ENCODE measurements around the gene ZSWIM5. TPM values are rescaled to one million over a fixed set of nuclear protein-coding genes. Genes with fewer than 3 reads are reported as not detected.

Gene ZSWIM5
- total and polyA plus RNA-seq, 2 donors (not counting 1 experiment from before 2014, with no cell fraction given) = 0.36 to 1.7 TPM

- Histone ChIP-seq H3K4me3 (ENCODE audit: control extremely low read depth in 1 of 5, extremely low read depth in 1 of 5, insufficient read depth in 1 of 5, low read depth in 2 of 5, low read length in 4 of 5) (peak within 1 kb of the TSS; percentile 59 to 89 (median 78)), H3K79me2 (ENCODE audit: control insufficient read depth, insufficient read depth, low read length) (peaks cover 41% of the 10 kb centered on the region), H3K9ac (ENCODE audit: low read length) (peak within 1 kb of the TSS; percentile 85), H3K27me3 (replicated peaks in 1 of 4; ENCODE audit: control extremely low read depth in 1 of 4, control insufficient read depth in 3 of 4, insufficient read depth in 4 of 4, low read length in 3 of 4) (no peaks in the 10 kb centered on the region), H2AFZ (ENCODE audit: insufficient read depth, low read depth, low read length, poor library complexity, severe bottlenecking) (peak within 1 kb of the TSS; percentile 86), H3K36me3 (replicated peaks in 1 of 2; ENCODE audit: control extremely low read depth in 1 of 2, control insufficient read depth in 1 of 2, extremely low read depth in 1 of 2, insufficient read depth in 2 of 2, low read length in 1 of 2) (peaks cover 2 to 51% of the 10 kb centered on the region in 2 experiments), H4K20me1 (ENCODE audit: control insufficient read depth, insufficient read depth, low read length, poor library complexity, severe bottlenecking) (peaks cover 14% of the 10 kb centered on the region), H3K4me2 (replicated peaks; ENCODE audit: low read depth, low read length, poor library complexity, severe bottlenecking) (peak within 1 kb of the TSS; percentile 99), H3K4me1 (ENCODE audit: control insufficient read depth in 2 of 2, insufficient read depth in 2 of 2, low read length in 2 of 2) (peaks cover 31 to 42% of the 10 kb centered on the region in 2 donors), H3K27ac (ENCODE audit: low read length in 2 of 2) (peak within 1 kb of the TSS; percentile 66 to 79), H3K9me3 (ENCODE audit: control extremely low read depth in 1 of 3, control insufficient read depth in 2 of 3, insufficient read depth in 1 of 3, low read length in 2 of 3) (no peaks in the 10 kb centered on the region)
- no peaks in the 10 kb centered on the region for H3K27me3 Mint-ChIP-seq
- POLR2A ChIA-PET = interaction anchor here (0.6 to 4.9 kb wide), 21 partner anchors 25 to 680 kb away, joined by 3 to 59 read pairs (median 5); partner anchors contain the start of genes AKR1A1, BEST4, EIF2B3 and MUTYH
- ATAC-seq (ENCODE audit: low read depth) (peak; percentile 74), DNase-seq (peak; percentile 82)
- no peak for TF ChIP-seq EZH2 (IDR thresholded peaks at IDR 0.05; ENCODE audit: borderline replicate concordance, insufficient read depth, low read depth, low read length, poor library complexity, severe bottlenecking)
- no peak for TF ChIP-seq CTCF (IDR thresholded peaks at IDR 0.05)
- intact Hi-C loops (cut with micrococcal nuclease) = loop anchor here (5.0 kb wide), 5 partner anchors 41 to 379 kb away; partner anchors contain the start of genes RPS8 and ZSWIM5
- no peaks in the 10 kb centered on the region for H3K9me3 Mint-ChIP-seq (ENCODE audit: insufficient read depth)
- peak within 1 kb of the TSS; percentile 91 for H3K4me3 Mint-ChIP-seq
- peak within 1 kb of the TSS; percentile 89 for H3K27ac Mint-ChIP-seq
- H3K4me1 Mint-ChIP-seq = peaks cover 43% of the 10 kb centered on the region
- CTCF ChIA-PET = interaction anchor here (0.6 to 11.9 kb wide), 28 partner anchors 8 to 1355 kb away, joined by 3 to 388 read pairs (median 5); partner anchors contain the start of genes CCDC163, EIF2B3, MMACHC and MUTYH
- WGBS (ENCODE audit: insufficient coverage) = under 1% methylated on average over 60 of the region's 62 CpGs
Measured at GRCh38 chr1:45010855-45011811, 195.3 kb downstream of the ZSWIM5 start, which contains the start of gene HECTD3. Gene HECTD3 (minus strand): TSS chr1:45011324. CDS start chr1:45011257, 67 bp downstream.
